Loucy (cell line): ENCODE data around the gene PLXNA4.

ENCODE experiments used
- CTCF ChIP-seq: fragments of 200-600 bp; sonication (generic); conservative IDR thresholded peaks from 2 replicates; pipeline ENCODE4 v1.5.1; 2014; ENCODE audit warnings: mild to moderate bottlenecking, antibody characterized with exemption, low read length
- EZH2phosphoT487 ChIP-seq: fragments of 200-600 bp; IDR thresholded peaks from 2 replicates; pipeline ENCODE4 v1.6.1; 2018; ENCODE audit warnings: antibody characterized with exemption, mild to moderate bottlenecking, moderate library complexity, borderline replicate concordance

DNA sequence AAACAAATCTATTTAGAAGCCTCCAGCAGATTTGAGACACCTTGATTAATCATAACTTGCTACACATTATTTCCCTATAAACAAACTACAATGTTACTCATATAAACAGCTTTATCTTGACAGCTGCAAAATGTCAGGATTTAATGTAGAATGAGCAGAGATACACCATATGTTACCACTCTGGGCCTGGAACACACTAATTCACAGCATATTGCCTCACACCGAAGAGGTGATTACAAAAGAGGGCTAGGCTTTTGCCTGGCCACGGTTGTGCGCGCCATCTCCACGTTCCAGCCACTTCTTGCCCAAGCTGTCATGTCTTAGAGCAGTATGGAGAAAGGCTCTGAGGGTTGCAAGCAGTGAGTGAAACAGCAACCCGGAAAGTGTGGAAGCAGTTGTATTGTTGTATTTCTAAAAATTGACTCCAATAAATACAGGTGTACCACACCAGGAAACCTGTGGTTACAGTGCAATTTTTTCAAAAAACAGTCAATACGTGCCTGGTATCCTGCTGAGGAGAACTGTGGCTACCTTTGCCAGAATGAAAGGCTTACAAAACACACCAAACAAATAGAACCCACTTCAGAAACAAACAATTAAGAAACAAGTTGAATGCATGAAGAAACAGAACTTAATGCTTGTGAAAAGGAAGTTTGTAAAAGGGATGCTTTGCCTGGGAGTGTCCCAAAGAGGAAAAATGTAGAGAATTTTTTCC is 498.1 kb downstream of the PLXNA4 start:
- no peak for TF ChIP-seq CTCF
- no peak for TF ChIP-seq EZH2phosphoT487
